Measurements from ENCODE around the gene CTBP1. TPM values are rescaled to one million over a fixed set of nuclear protein-coding genes. Genes with fewer than 3 reads are reported as not detected.

Gene CTBP1
- total RNA-seq, 1 donor from 2014 or later: 169 TPM

GRCh38 chr4:1236103-1236641 is 12.8 kb downstream of the CTBP1 start:
- peak; percentile 48 for DNase-seq
- Histone ChIP-seq H3K9me3 (no peaks in the 10 kb centered on the region), H3K36me3 (peaks cover 76% of the 10 kb centered on the region), H3K27ac (no peak overlapping the region), H3K4me3 (no peak overlapping the region), H3K27me3 (no peaks in the 10 kb centered on the region), H3K4me1 (peaks cover 21% of the 10 kb centered on the region)
- no peak for ATAC-seq
- TF ChIP-seq CTCF (IDR thresholded peaks at IDR 0.05): no peak
- intact Hi-C loops (cut with DNase I): no loop called here

- peak; percentile 53 for DNase-seq
- H3K36me3 ChIP-seq: peaks cover 76% of the 10 kb centered on the region
- no peaks in the 10 kb centered on the region for H3K27me3 ChIP-seq
- TF ChIP-seq CTCF (IDR thresholded peaks at IDR 0.05): no peak
- intact Hi-C loops (cut with DNase I): no loop called here
- H3K27ac ChIP-seq: no peak overlapping the region
- H3K4me1 ChIP-seq: peaks cover 21% of the 10 kb centered on the region
- H3K4me3 ChIP-seq: no peak overlapping the region
- no peak for ATAC-seq
- no peaks in the 10 kb centered on the region for H3K9me3 ChIP-seq
Measured at GRCh38 chr4:1235381-1236102, 13.4 kb downstream of the CTBP1 start.

GRCh38 chr4:1234811-1235292 is 14.1 kb downstream of the CTBP1 start:
- no peak for ATAC-seq
- Histone ChIP-seq H3K27me3 (no peaks in the 10 kb centered on the region), H3K4me3 (no peak overlapping the region), H3K27ac (no peak overlapping the region), H3K4me1 (peaks cover 21% of the 10 kb centered on the region), H3K9me3 (no peaks in the 10 kb centered on the region), H3K36me3 (peaks cover 81% of the 10 kb centered on the region)
- no peak for TF ChIP-seq CTCF (IDR thresholded peaks at IDR 0.05)
- peak; percentile 50 for DNase-seq
- intact Hi-C loops (cut with DNase I): no loop called here

- H3K27ac ChIP-seq: peak overlapping the region; percentile 63
- no peak for TF ChIP-seq CTCF (IDR thresholded peaks at IDR 0.05)
- DNase-seq: peak; percentile 31
Measured at GRCh38 chr4:1234309-1234695, 14.6 kb downstream of the CTBP1 start.

GRCh38 chr4:1233641-1234308 is 15.2 kb downstream of the CTBP1 start:
- DNase-seq (peak; percentile 59), ATAC-seq (peak; percentile 40)
- Histone ChIP-seq H3K4me1 (peaks cover 21% of the 10 kb centered on the region), H3K36me3 (peaks cover 81% of the 10 kb centered on the region), H3K27ac (peak overlapping the region; percentile 63), H3K9me3 (no peaks in the 10 kb centered on the region), H3K27me3 (no peaks in the 10 kb centered on the region), H3K4me3 (no peak overlapping the region)
- TF ChIP-seq CTCF (IDR thresholded peaks at IDR 0.05): peak; percentile 44
- intact Hi-C loops (cut with DNase I): no loop called here

More at GRCh38 chr4:1234309-1234695, 14.6 kb downstream of the CTBP1 start:
- no peak for ATAC-seq
- peaks cover 81% of the 10 kb centered on the region for H3K36me3 ChIP-seq
- no peaks in the 10 kb centered on the region for H3K9me3 ChIP-seq
- intact Hi-C loops (cut with DNase I): no loop called here
- H3K4me3 ChIP-seq: no peak overlapping the region
- peaks cover 21% of the 10 kb centered on the region for H3K4me1 ChIP-seq
- H3K27me3 ChIP-seq: no peaks in the 10 kb centered on the region

Data from upper lobe of right lung (tissue), 1 donor.